ENCODE results near the gene RNU6-1. TPM values are rescaled to one million over a fixed set of nuclear protein-coding genes. Genes with fewer than 3 reads are reported as not detected.
A peak's percentile ranks its signal among the peaks of the same experiment; 100 is the strongest.

RNU6-1 gene
- polyA plus RNA-seq, 1 experiment, result not detected

GRCh38 chr15:67884514-67885174 is 44.8 kb upstream of the RNU6-1 start:
- ChIA-PET POLR2A (no interaction called here), CTCF (interaction anchor here (0.7 kb wide), 1 partner anchor 11 kb away, joined by 3 read pairs; no protein-coding TSS in a partner anchor)
- Histone ChIP-seq H3K27ac (ENCODE audit: low read depth, low read length) (peak overlapping the region; percentile 61), H3K27me3 (ENCODE audit: control insufficient read depth, insufficient read depth, low read length) (peaks cover 4% of the 10 kb centered on the region), H3K4me3 (ENCODE audit: low read depth, low read length) (peak overlapping the region; percentile 59), H3K9me3 (ENCODE audit: control insufficient read depth, insufficient read depth, low read length) (no peaks in the 10 kb centered on the region; the same call in 1 of the 2 replicates)
- TF ChIP-seq, protein P1, sequence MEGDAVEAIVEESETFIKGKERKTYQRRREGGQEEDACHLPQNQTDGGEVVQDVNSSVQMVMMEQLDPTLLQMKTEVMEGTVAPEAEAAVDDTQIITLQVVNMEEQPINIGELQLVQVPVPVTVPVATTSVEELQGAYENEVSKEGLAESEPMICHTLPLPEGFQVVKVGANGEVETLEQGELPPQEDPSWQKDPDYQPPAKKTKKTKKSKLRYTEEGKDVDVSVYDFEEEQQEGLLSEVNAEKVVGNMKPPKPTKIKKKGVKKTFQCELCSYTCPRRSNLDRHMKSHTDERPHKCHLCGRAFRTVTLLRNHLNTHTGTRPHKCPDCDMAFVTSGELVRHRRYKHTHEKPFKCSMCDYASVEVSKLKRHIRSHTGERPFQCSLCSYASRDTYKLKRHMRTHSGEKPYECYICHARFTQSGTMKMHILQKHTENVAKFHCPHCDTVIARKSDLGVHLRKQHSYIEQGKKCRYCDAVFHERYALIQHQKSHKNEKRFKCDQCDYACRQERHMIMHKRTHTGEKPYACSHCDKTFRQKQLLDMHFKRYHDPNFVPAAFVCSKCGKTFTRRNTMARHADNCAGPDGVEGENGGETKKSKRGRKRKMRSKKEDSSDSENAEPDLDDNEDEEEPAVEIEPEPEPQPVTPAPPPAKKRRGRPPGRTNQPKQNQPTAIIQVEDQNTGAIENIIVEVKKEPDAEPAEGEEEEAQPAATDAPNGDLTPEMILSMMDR (IDR thresholded peaks at IDR 0.05; ENCODE audit: low read depth, low read length), result no peak
- no peak for DNase-seq (ENCODE audit: low read depth, low spot score)

- Histone ChIP-seq H3K9me3 (ENCODE audit: control insufficient read depth, insufficient read depth, low read length) (no peaks in the 10 kb centered on the region; the same call in 1 of the 2 replicates), H3K4me3 (ENCODE audit: low read depth, low read length) (no peak overlapping the region), H3K27ac (ENCODE audit: low read depth, low read length) (no peak overlapping the region), H3K27me3 (ENCODE audit: control insufficient read depth, insufficient read depth, low read length) (peaks cover 4% of the 10 kb centered on the region)
- ChIA-PET CTCF (interaction anchor here (1.2 kb wide), 1 partner anchor 271 kb away, joined by 3 read pairs; no protein-coding TSS in a partner anchor), POLR2A (no interaction called here)
- no peak for DNase-seq (ENCODE audit: low read depth, low spot score)
- TF ChIP-seq, protein P1 (IDR thresholded peaks at IDR 0.05; ENCODE audit: low read depth, low read length), result no peak
Measured at GRCh38 chr15:67884009-67884408, 44.2 kb upstream of the RNU6-1 start.

GRCh38 chr15:67883234-67883773 is 43.5 kb upstream of the RNU6-1 start:
- peaks cover 4% of the 10 kb centered on the region for H3K27me3 ChIP-seq (ENCODE audit: control insufficient read depth, insufficient read depth, low read length)
- ChIA-PET POLR2A (no interaction called here), CTCF (interaction anchor here (1.2 kb wide), 1 partner anchor 272 kb away, joined by 3 read pairs; no protein-coding TSS in a partner anchor)
- H3K27ac ChIP-seq (ENCODE audit: low read depth, low read length), result no peak overlapping the region
- no peaks in the 10 kb centered on the region; the same call in 1 of the 2 replicates for H3K9me3 ChIP-seq (ENCODE audit: control insufficient read depth, insufficient read depth, low read length)
- DNase-seq (ENCODE audit: low read depth, low spot score), result no peak
- no peak overlapping the region for H3K4me3 ChIP-seq (ENCODE audit: low read depth, low read length)
- TF ChIP-seq, protein P1 (IDR thresholded peaks at IDR 0.05; ENCODE audit: low read depth, low read length), result no peak

DNA sequence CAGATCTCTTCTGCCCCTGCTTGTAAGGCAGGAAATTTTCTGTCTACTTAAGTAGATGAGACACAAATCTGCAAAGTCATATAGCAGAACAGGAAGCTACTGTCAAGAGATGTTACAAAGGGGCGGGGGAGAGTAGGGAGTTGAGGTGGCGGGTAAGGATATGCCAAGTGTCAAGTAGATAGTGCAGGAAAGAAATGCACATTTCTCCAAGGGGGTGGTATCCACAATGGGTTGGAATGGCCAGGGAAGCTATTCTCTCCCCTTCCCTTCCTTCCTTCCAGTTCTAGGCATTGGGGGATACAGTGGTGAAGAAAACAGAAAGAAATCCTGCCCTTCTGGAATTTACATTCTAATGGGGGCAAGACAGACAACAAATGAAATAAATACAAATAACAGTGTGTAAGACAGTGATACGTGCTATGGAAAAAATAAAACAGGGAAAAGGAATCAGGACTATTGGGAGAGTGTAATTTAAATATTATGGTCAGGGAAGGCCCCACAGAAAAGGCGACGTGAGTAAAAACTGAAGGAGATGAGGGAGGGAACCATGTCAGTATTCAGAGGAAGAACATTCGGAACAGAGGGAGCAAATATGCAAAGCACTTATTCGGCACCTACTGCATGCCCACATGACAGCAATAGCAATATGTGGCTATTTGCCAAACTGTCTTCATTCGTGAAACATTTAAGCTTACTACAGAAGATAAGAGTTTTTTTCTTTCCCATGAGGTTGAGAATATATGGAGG is 42.8 kb upstream of the RNU6-1 start:
- Histone ChIP-seq H3K27ac (ENCODE audit: low read depth, low read length) (no peak overlapping the region), H3K27me3 (ENCODE audit: control insufficient read depth, insufficient read depth, low read length) (no peaks in the 10 kb centered on the region), H3K4me3 (ENCODE audit: low read depth, low read length) (no peak overlapping the region), H3K9me3 (ENCODE audit: control insufficient read depth, insufficient read depth, low read length) (no peaks in the 10 kb centered on the region; the same call in 1 of the 2 replicates)
- no peak for DNase-seq (ENCODE audit: low read depth, low spot score)
- ChIA-PET POLR2A (interaction anchor here (0.8 kb wide), 1 partner anchor 171 kb away, joined by 3 read pairs; the partner anchor contains the start of gene PIAS1), CTCF (interaction anchor here (1.2 kb wide), 1 partner anchor 273 kb away, joined by 3 read pairs; no protein-coding TSS in a partner anchor)
- TF ChIP-seq, protein P1 (IDR thresholded peaks at IDR 0.05; ENCODE audit: low read depth, low read length), result no peak

All from AG04450 (cell line).